Measurements from ENCODE around the gene SHISA6. TPM values are rescaled to one million over a fixed set of nuclear protein-coding genes. Genes with fewer than 3 reads are reported as not detected.
A peak's percentile ranks its signal among the peaks of the same experiment; 100 is the strongest.

SHISA6 gene
- total and polyA plus RNA-seq, 2 donors (not counting 1 experiment from before 2014, with no cell fraction given) = not detected

DNA sequence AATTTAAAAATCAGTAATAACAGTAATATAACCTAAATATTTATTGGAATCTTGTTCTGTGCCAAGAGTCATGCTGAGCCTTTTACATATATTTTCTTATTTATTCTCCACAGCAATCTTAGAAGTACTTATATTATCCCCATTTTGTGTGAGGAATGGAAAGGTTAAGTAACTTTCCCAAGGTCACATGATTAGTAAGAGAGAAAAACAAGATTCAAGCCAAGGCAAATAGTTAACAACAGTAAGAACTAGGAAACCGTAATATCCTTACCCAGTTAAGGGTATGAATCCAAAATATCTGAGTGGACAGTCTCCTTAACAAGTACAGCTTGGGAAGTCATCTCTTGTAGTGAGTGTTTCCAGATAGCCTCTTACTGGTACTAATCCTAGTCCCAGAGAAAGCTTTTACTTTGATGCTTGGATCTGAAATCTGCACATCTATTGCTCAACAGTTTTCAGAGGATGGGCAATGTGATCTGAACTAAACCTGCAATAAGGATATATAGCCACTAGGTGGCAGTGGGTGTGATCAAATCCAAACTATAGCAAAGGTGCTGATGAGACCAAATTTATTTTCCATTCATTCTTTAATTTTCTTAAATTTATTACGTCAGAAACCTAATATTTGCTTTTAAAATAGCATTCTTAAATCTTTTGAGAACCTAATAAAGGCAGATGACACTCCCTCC lies 23.3 kb downstream of the SHISA6 start:
- Histone ChIP-seq H3K9ac (ENCODE audit: low read length) (no peak overlapping the region), H2AFZ (ENCODE audit: insufficient read depth, low read depth, low read length, poor library complexity, severe bottlenecking) (no peak overlapping the region), H3K4me2 (replicated peaks; ENCODE audit: low read depth, low read length, poor library complexity, severe bottlenecking) (no peak overlapping the region), H3K36me3 (replicated peaks in 1 of 2; ENCODE audit: control extremely low read depth in 1 of 2, control insufficient read depth in 1 of 2, extremely low read depth in 1 of 2, insufficient read depth in 2 of 2, low read length in 1 of 2) (no peaks in the 10 kb centered on the region), H3K27ac (ENCODE audit: low read length in 2 of 2) (no peak overlapping the region), H3K79me2 (ENCODE audit: control insufficient read depth, insufficient read depth, low read length) (no peaks in the 10 kb centered on the region), H4K20me1 (ENCODE audit: control insufficient read depth, insufficient read depth, low read length, poor library complexity, severe bottlenecking) (no peaks in the 10 kb centered on the region), H3K27me3 (replicated peaks in 1 of 4; ENCODE audit: control extremely low read depth in 1 of 4, control insufficient read depth in 3 of 4, insufficient read depth in 4 of 4, low read length in 3 of 4) (no peaks in the 10 kb centered on the region), H3K4me1 (ENCODE audit: control insufficient read depth in 2 of 2, insufficient read depth in 2 of 2, low read length in 2 of 2) (no peaks in the 10 kb centered on the region), H3K4me3 (ENCODE audit: control extremely low read depth in 1 of 5, extremely low read depth in 1 of 5, insufficient read depth in 1 of 5, low read depth in 2 of 5, low read length in 4 of 5) (no peak overlapping the region), H3K9me3 (ENCODE audit: control extremely low read depth in 1 of 3, control insufficient read depth in 2 of 3, insufficient read depth in 1 of 3, low read length in 2 of 3) (peaks cover 2 to 22% (median 5%) of the 10 kb centered on the region in 3 donors)
- no peak overlapping the region for H3K4me3 Mint-ChIP-seq
- no CpG with 5 or more reads among the region's 2 CpGs for WGBS (ENCODE audit: insufficient coverage)
- no peaks in the 10 kb centered on the region for H3K27me3 Mint-ChIP-seq
- H3K4me1 Mint-ChIP-seq = no peaks in the 10 kb centered on the region
- peaks cover 6% of the 10 kb centered on the region for H3K9me3 Mint-ChIP-seq (ENCODE audit: insufficient read depth)
- ATAC-seq (ENCODE audit: low read depth) (no peak), DNase-seq (no peak)
- POLR2A ChIA-PET = no interaction called here
- intact Hi-C loops (cut with micrococcal nuclease) = no loop called here
- H3K27ac Mint-ChIP-seq = no peak overlapping the region
- CTCF ChIA-PET = no interaction called here
- TF ChIP-seq CTCF (IDR thresholded peaks at IDR 0.05) (peak; percentile 13), EZH2 (IDR thresholded peaks at IDR 0.05; ENCODE audit: borderline replicate concordance, insufficient read depth, low read depth, low read length, poor library complexity, severe bottlenecking) (no peak)

- H2AFZ ChIP-seq (ENCODE audit: insufficient read depth, low read depth, low read length, poor library complexity, severe bottlenecking) = no peak overlapping the region
- 46% methylated on average over 1 of the region's 1 CpG for WGBS (ENCODE audit: insufficient coverage)
- no peak for DNase-seq
- H3K9me3 Mint-ChIP-seq (ENCODE audit: insufficient read depth) = peaks cover 6% of the 10 kb centered on the region
- no peak overlapping the region for H3K4me3 Mint-ChIP-seq
- TF ChIP-seq EZH2 (IDR thresholded peaks at IDR 0.05; ENCODE audit: borderline replicate concordance, insufficient read depth, low read depth, low read length, poor library complexity, severe bottlenecking) (no peak), CTCF (IDR thresholded peaks at IDR 0.05) (no peak)
- intact Hi-C loops (cut with micrococcal nuclease) = no loop called here
- H3K27ac Mint-ChIP-seq = no peak overlapping the region
- CTCF ChIA-PET = no interaction called here
- H3K9ac ChIP-seq (ENCODE audit: low read length) = no peak overlapping the region
- H3K4me2 ChIP-seq (replicated peaks; ENCODE audit: low read depth, low read length, poor library complexity, severe bottlenecking) = no peak overlapping the region
- POLR2A ChIA-PET = no interaction called here
- H3K4me1 Mint-ChIP-seq = no peaks in the 10 kb centered on the region
- H3K36me3 ChIP-seq (replicated peaks in 1 of 2; ENCODE audit: control extremely low read depth in 1 of 2, control insufficient read depth in 1 of 2, extremely low read depth in 1 of 2, insufficient read depth in 2 of 2, low read length in 1 of 2) = no peaks in the 10 kb centered on the region
- H3K4me1 ChIP-seq (ENCODE audit: control insufficient read depth in 2 of 2, insufficient read depth in 2 of 2, low read length in 2 of 2) = no peaks in the 10 kb centered on the region
- H3K27ac ChIP-seq (ENCODE audit: low read length in 2 of 2) = no peak overlapping the region
- H3K27me3 ChIP-seq (replicated peaks in 1 of 4; ENCODE audit: control extremely low read depth in 1 of 4, control insufficient read depth in 3 of 4, insufficient read depth in 4 of 4, low read length in 3 of 4) = no peaks in the 10 kb centered on the region
- H3K9me3 ChIP-seq (ENCODE audit: control extremely low read depth in 1 of 3, control insufficient read depth in 2 of 3, insufficient read depth in 1 of 3, low read length in 2 of 3) = peaks cover 2 to 28% (median 5%) of the 10 kb centered on the region in 3 donors
- no peak overlapping the region for H3K4me3 ChIP-seq (ENCODE audit: control extremely low read depth in 1 of 5, extremely low read depth in 1 of 5, insufficient read depth in 1 of 5, low read depth in 2 of 5, low read length in 4 of 5)
- H3K27me3 Mint-ChIP-seq = no peaks in the 10 kb centered on the region
- no peaks in the 10 kb centered on the region for H4K20me1 ChIP-seq (ENCODE audit: control insufficient read depth, insufficient read depth, low read length, poor library complexity, severe bottlenecking)
- no peaks in the 10 kb centered on the region for H3K79me2 ChIP-seq (ENCODE audit: control insufficient read depth, insufficient read depth, low read length)
- no peak for ATAC-seq (ENCODE audit: low read depth)
These were observed 27.1 kb downstream of the SHISA6 start for GRCh38 chr17:11267999-11268575.

All from B cell (primary cell).